ENCODE results near the gene RRP1B.

DNA sequence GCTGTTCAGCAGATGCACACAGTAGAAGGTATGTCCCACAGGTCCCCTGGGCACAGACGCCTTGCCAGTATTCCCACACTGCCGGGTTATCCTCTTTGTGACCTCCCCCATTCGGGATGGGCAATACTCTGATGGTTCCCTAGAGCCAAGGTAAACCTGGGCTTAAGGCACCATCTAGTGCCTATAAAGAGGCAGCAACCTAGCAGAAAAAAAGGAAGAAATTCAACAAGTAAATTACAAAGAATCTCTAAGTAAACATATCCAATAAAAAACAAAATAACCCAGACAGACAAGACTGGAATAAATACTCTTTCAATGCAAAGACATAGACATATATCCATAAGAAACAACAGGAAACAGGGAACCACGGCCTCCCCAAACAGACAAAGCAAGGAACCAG lies 39.5 kb upstream of the RRP1B start:
- TF ChIP-seq, protein P1, sequence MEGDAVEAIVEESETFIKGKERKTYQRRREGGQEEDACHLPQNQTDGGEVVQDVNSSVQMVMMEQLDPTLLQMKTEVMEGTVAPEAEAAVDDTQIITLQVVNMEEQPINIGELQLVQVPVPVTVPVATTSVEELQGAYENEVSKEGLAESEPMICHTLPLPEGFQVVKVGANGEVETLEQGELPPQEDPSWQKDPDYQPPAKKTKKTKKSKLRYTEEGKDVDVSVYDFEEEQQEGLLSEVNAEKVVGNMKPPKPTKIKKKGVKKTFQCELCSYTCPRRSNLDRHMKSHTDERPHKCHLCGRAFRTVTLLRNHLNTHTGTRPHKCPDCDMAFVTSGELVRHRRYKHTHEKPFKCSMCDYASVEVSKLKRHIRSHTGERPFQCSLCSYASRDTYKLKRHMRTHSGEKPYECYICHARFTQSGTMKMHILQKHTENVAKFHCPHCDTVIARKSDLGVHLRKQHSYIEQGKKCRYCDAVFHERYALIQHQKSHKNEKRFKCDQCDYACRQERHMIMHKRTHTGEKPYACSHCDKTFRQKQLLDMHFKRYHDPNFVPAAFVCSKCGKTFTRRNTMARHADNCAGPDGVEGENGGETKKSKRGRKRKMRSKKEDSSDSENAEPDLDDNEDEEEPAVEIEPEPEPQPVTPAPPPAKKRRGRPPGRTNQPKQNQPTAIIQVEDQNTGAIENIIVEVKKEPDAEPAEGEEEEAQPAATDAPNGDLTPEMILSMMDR (IDR thresholded peaks at IDR 0.05), result no peak
- TF ChIP-seq POLR2A (IDR thresholded peaks at IDR 0.05), result no peak
